Nephron (organoid): ENCODE measurements around the gene PLOD1.
"Not testable (repeated sequence)": the region's sequence is repeated elsewhere in the genome, so short reads cannot be mapped to it uniquely, and the experiment has no call there.

Experiments used
- H3K27ac Mint-ChIP-seq, 3 experiments: 2 replicates each; pipeline ENCODE4 v1.8.0; 2020; ENCODE audit warnings: mixed read lengths in 3 of 3, mild to moderate bottlenecking in 2 of 3, moderate library complexity in 1 of 3
- H3K27me3 Mint-ChIP-seq: 2 replicates; pipeline ENCODE4 v1.8.0; 2021; ENCODE audit warnings: low read depth, mild to moderate bottlenecking, moderate library complexity, mixed read lengths
- H3K36me3 Mint-ChIP-seq: 2 replicates; pipeline ENCODE4 v1.8.0; 2020; ENCODE audit warnings: low read depth, mixed read lengths
- H3K4me1 Mint-ChIP-seq: 2 replicates; pipeline ENCODE4 v1.8.0; 2020; ENCODE audit warnings: mixed read lengths
- H3K4me3 Mint-ChIP-seq, 3 experiments: 2 replicates each; pipeline ENCODE4 v1.8.0; 2020; ENCODE audit warnings: mild to moderate bottlenecking in 3 of 3, mixed read lengths in 3 of 3, moderate library complexity in 2 of 3
- H3K9me3 Mint-ChIP-seq: 2 replicates; pipeline ENCODE4 v1.8.0; 2020; ENCODE audit warnings: mixed read lengths
- CTCF ChIP-seq, 3 experiments: fragments of 200-600 bp; sonication (generic); IDR thresholded peaks; one replicate each; pipeline ENCODE4 v1.5.0; 2021; ENCODE audit warnings: antibody characterized with exemption in 3 of 3; ENCODE audit not compliant: unreplicated experiment in 3 of 3

PLOD1 gene

GRCh38 chr1:11912000-11912399 lies 22.5 kb upstream of the PLOD1 start:
- Mint-ChIP-seq H3K36me3 (no peaks in the 10 kb centered on the region), H3K27ac (peak overlapping the region; percentile 54 to 81 (median 67)), H3K4me1 (peaks cover 27% of the 10 kb centered on the region), H3K4me3 (peak overlapping the region; percentile 32 to 73 (median 51)), H3K9me3 (no peaks in the 10 kb centered on the region), H3K27me3 (peaks cover 8% of the 10 kb centered on the region)
- no peak for TF ChIP-seq CTCF (IDR thresholded peaks at IDR 0.05; ENCODE audit: unreplicated experiment in 3 of 3)

GRCh38 chr1:11912482-11913216 lies 21.9 kb upstream of the PLOD1 start:
- peaks cover 24% of the 10 kb centered on the region for H3K4me1 Mint-ChIP-seq
- not testable (repeated sequence) for H3K9me3 Mint-ChIP-seq, H3K36me3 Mint-ChIP-seq, H3K27me3 Mint-ChIP-seq
- H3K27ac Mint-ChIP-seq, result peak overlapping the region; percentile 54 to 81 (median 67)
- peak overlapping the region in 1 of 3 experiments; percentile 3 for H3K4me3 Mint-ChIP-seq

- H3K4me1 Mint-ChIP-seq, result peaks cover 18% of the 10 kb centered on the region
- no peaks in the 10 kb centered on the region for H3K9me3 Mint-ChIP-seq
- TF ChIP-seq CTCF (IDR thresholded peaks at IDR 0.05; ENCODE audit: unreplicated experiment in 3 of 3), result no peak
- no peaks in the 10 kb centered on the region for H3K36me3 Mint-ChIP-seq
- peaks cover 3% of the 10 kb centered on the region for H3K27me3 Mint-ChIP-seq
- peak overlapping the region in 1 of 3 experiments; percentile 29 for H3K4me3 Mint-ChIP-seq
- H3K27ac Mint-ChIP-seq, result peak overlapping the region in 2 of 3 experiments; percentile 67 to 81
Measured at GRCh38 chr1:11913291-11913690, 21.2 kb upstream of the PLOD1 start.

- Mint-ChIP-seq H3K9me3 (no peaks in the 10 kb centered on the region), H3K4me3 (no peak overlapping the region), H3K27me3 (peaks cover 3% of the 10 kb centered on the region), H3K4me1 (peaks cover 13% of the 10 kb centered on the region), H3K36me3 (no peaks in the 10 kb centered on the region), H3K27ac (no peak overlapping the region)
- no peak for TF ChIP-seq CTCF (IDR thresholded peaks at IDR 0.05; ENCODE audit: unreplicated experiment in 3 of 3)
Measured at GRCh38 chr1:11914024-11914423, 20.5 kb upstream of the PLOD1 start.

GRCh38 chr1:11918799-11919519 lies 15.6 kb upstream of the PLOD1 start:
- H3K27ac Mint-ChIP-seq, result no peak overlapping the region
- H3K4me1 Mint-ChIP-seq, result peaks cover 18% of the 10 kb centered on the region
- H3K4me3 Mint-ChIP-seq, result no peak overlapping the region
- no peak for TF ChIP-seq CTCF (IDR thresholded peaks at IDR 0.05; ENCODE audit: unreplicated experiment in 3 of 3)
- H3K27me3 Mint-ChIP-seq, result no peaks in the 10 kb centered on the region
- no peaks in the 10 kb centered on the region for H3K9me3 Mint-ChIP-seq
- H3K36me3 Mint-ChIP-seq, result peaks cover 26% of the 10 kb centered on the region

GRCh38 chr1:11919621-11920020 lies 14.9 kb upstream of the PLOD1 start:
- no peak overlapping the region for H3K27ac Mint-ChIP-seq
- no peak overlapping the region for H3K4me3 Mint-ChIP-seq
- H3K4me1 Mint-ChIP-seq, result peaks cover 25% of the 10 kb centered on the region
- H3K36me3 Mint-ChIP-seq, result peaks cover 30% of the 10 kb centered on the region
- no peak for TF ChIP-seq CTCF (IDR thresholded peaks at IDR 0.05; ENCODE audit: unreplicated experiment in 3 of 3)
- no peaks in the 10 kb centered on the region for H3K9me3 Mint-ChIP-seq
- H3K27me3 Mint-ChIP-seq, result no peaks in the 10 kb centered on the region
